ENCODE results near the gene SH3D19. TPM values are rescaled to one million over a fixed set of nuclear protein-coding genes. Genes with fewer than 3 reads are reported as not detected.
A peak's percentile ranks its signal among the peaks of the same experiment; 100 is the strongest.

SH3D19 gene
- total RNA-seq, 2 donors from 2014 or later: 0.74 TPM; not detected in 1

- Mint-ChIP-seq H3K9me3 (no peaks in the 10 kb centered on the region), H3K4me1 (ENCODE audit: low read depth) (peaks cover 5% of the 10 kb centered on the region), H3K36me3 (ENCODE audit: insufficient read depth in 2 of 2) (no peaks in the 10 kb centered on the region), H3K27ac (no peak overlapping the region), H3K27me3 (ENCODE audit: low read depth) (no peaks in the 10 kb centered on the region), H3K4me3 (no peak overlapping the region)
- DNase-seq: peak; percentile 48 to 49
- peak; percentile 66 to 68 for ATAC-seq (replicated peaks in 1 of 2)
Measured at GRCh38 chr4:151117371-151117962, 207.9 kb downstream of the SH3D19 start.

GRCh38 chr4:151114986-151115385 is 210.4 kb downstream of the SH3D19 start:
- Mint-ChIP-seq H3K4me3 (no peak overlapping the region), H3K27me3 (ENCODE audit: low read depth) (no peaks in the 10 kb centered on the region), H3K9me3 (no peaks in the 10 kb centered on the region), H3K36me3 (ENCODE audit: insufficient read depth in 2 of 2) (no peaks in the 10 kb centered on the region), H3K27ac (no peak overlapping the region), H3K4me1 (ENCODE audit: low read depth) (no peaks in the 10 kb centered on the region)
- ATAC-seq (replicated peaks in 1 of 2): no peak
- no peak for DNase-seq

DNA sequence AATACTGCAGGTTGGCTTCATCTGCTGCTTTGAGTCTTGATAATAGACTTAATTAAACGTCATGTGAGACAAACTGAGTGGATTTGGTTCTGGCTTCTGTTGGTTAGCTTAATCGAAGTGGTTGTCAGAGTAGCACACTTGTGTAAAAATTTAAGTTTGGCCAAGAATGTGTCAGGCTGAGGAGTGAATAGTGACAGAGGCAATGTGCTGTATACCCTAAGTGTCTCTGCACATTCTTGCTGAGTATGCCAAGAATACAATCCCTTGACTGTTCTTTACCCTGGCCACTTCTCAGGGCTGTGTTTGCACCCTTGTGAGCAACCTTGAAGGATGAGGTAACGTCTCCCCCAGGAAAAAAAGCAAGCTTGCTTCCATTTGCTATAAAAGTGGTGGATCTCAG is 211.1 kb downstream of the SH3D19 start:
- ATAC-seq (replicated peaks in 1 of 2): no peak
- no peaks in the 10 kb centered on the region for H3K4me1 Mint-ChIP-seq (ENCODE audit: low read depth)

DNA sequence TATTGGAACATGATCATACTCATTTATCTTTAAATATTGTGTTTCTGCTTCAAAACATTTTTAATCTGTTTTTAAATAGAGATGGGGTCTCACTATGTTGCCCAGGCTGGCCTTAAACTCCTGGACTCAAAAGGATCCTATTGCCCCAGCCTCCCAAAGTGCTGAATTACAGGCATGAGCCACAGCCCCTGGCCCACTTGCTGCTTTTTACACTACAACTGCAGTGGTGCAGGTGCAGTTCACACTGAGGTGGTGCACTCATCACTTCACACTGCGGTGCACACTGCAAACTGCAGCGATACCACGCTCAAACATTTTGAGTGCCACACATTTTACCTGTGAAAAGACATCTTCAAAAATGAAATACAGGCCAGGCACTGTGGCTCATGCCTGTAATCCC is 215.2 kb downstream of the SH3D19 start:
- no peaks in the 10 kb centered on the region for H3K9me3 Mint-ChIP-seq
- no peak overlapping the region for H3K27ac Mint-ChIP-seq
- DNase-seq: no peak
- H3K4me1 Mint-ChIP-seq (ENCODE audit: low read depth): no peaks in the 10 kb centered on the region
- peaks cover 4 to 13% of the 10 kb centered on the region in 2 donors for H3K36me3 Mint-ChIP-seq (ENCODE audit: insufficient read depth in 2 of 2)
- ATAC-seq (replicated peaks in 1 of 2): no peak
- no peaks in the 10 kb centered on the region for H3K27me3 Mint-ChIP-seq (ENCODE audit: low read depth)
- H3K4me3 Mint-ChIP-seq: no peak overlapping the region

More for the DNA sequence above, 211.1 kb downstream of the SH3D19 start:
- no peak for DNase-seq
- H3K9me3 Mint-ChIP-seq: no peaks in the 10 kb centered on the region
- H3K36me3 Mint-ChIP-seq (ENCODE audit: insufficient read depth in 2 of 2): no peaks in the 10 kb centered on the region
- H3K27ac Mint-ChIP-seq: peak overlapping the region; percentile 54
- H3K27me3 Mint-ChIP-seq (ENCODE audit: low read depth): no peaks in the 10 kb centered on the region
- H3K4me3 Mint-ChIP-seq: no peak overlapping the region

GRCh38 chr4:151107063-151107462 is 218.3 kb downstream of the SH3D19 start:
- Mint-ChIP-seq H3K4me3 (no peak overlapping the region), H3K9me3 (no peaks in the 10 kb centered on the region), H3K27me3 (ENCODE audit: low read depth) (no peaks in the 10 kb centered on the region), H3K36me3 (ENCODE audit: insufficient read depth in 2 of 2) (peaks cover 13 to 28% of the 10 kb centered on the region in 2 donors), H3K4me1 (ENCODE audit: low read depth) (peaks cover 14% of the 10 kb centered on the region), H3K27ac (no peak overlapping the region)
- ATAC-seq (replicated peaks in 1 of 2) (peak in 1 of 2 donors; percentile 4), DNase-seq (no peak)

DNA sequence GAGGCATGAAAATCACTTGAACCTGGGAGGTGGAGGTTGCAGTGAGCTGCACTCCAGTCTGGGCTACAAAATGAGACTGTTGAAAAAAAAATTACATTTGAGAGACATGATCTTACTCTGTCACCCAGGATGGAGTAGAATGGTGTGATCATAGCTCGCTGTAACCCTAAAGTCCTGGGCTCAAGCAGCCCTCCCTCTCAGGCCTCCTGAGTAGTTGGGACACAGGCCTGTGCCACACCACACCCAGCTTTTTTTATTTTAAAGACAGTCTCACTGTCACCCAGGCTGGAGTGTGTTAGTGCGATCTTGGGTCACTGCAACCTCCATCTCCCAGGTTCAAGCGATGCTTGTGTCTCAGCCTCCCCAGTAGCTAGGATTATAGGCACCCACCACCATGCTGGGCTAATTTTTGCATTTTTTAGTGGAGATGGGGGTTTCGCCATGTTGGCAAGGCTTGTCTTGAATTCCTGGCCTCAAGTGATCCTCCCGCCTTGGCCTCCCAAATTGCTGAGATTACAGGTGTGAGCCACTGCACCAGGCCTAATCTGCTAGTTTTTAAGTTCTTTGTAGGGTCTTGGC is 219.9 kb downstream of the SH3D19 start:
- ATAC-seq (replicated peaks in 1 of 2) (peak; percentile 30 to 34), DNase-seq (no peak)
- peaks cover 26% of the 10 kb centered on the region for H3K4me1 Mint-ChIP-seq (ENCODE audit: low read depth)
- no peaks in the 10 kb centered on the region for H3K27me3 Mint-ChIP-seq (ENCODE audit: low read depth)
- H3K4me3 Mint-ChIP-seq: no peak overlapping the region
- H3K9me3 Mint-ChIP-seq: no peaks in the 10 kb centered on the region
- peaks cover 18 to 41% of the 10 kb centered on the region in 2 donors for H3K36me3 Mint-ChIP-seq (ENCODE audit: insufficient read depth in 2 of 2)
- peak overlapping the region; percentile 81 for H3K27ac Mint-ChIP-seq

GRCh38 chr4:151104621-151105020 is 220.8 kb downstream of the SH3D19 start:
- Mint-ChIP-seq H3K4me3 (no peak overlapping the region), H3K36me3 (ENCODE audit: insufficient read depth in 2 of 2) (peaks cover 23 to 49% of the 10 kb centered on the region in 2 donors), H3K27ac (peak overlapping the region; percentile 47), H3K4me1 (ENCODE audit: low read depth) (peaks cover 27% of the 10 kb centered on the region), H3K9me3 (no peaks in the 10 kb centered on the region), H3K27me3 (ENCODE audit: low read depth) (no peaks in the 10 kb centered on the region)
- no peak for DNase-seq
- ATAC-seq (replicated peaks in 1 of 2): no peak

DNA sequence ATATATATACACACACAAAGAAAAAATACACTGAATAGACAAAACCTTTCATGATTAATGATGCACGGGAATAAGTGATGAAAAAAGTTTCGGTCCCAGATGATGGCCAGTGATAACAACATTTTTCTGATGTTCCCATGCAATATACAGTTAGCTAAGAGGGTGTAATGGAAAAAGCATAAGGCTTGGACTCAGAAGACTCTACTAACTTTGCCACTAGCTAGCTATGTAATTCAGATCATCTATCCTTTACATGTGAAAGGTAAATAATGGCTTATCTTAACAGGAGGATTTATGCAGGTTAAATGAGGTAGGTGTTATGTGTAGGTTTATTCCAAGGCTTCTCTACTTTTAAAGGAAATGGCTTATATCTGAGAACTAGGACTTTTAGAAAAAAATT is 221.6 kb downstream of the SH3D19 start:
- Mint-ChIP-seq H3K4me1 (ENCODE audit: low read depth) (peaks cover 34% of the 10 kb centered on the region), H3K36me3 (ENCODE audit: insufficient read depth in 2 of 2) (peaks cover 25 to 51% of the 10 kb centered on the region in 2 donors), H3K4me3 (peak overlapping the region; percentile 27 to 62), H3K9me3 (no peaks in the 10 kb centered on the region), H3K27ac (peak overlapping the region; percentile 73), H3K27me3 (ENCODE audit: low read depth) (no peaks in the 10 kb centered on the region)
- DNase-seq (no peak), ATAC-seq (replicated peaks in 1 of 2) (no peak)

- Mint-ChIP-seq H3K9me3 (no peaks in the 10 kb centered on the region), H3K36me3 (ENCODE audit: insufficient read depth in 2 of 2) (peaks cover 21 to 38% of the 10 kb centered on the region in 2 donors), H3K4me1 (ENCODE audit: low read depth) (peaks cover 61% of the 10 kb centered on the region), H3K27me3 (ENCODE audit: low read depth) (no peaks in the 10 kb centered on the region), H3K4me3 (peak overlapping the region; percentile 96 to 97), H3K27ac (peak overlapping the region; percentile 99)
- ATAC-seq (replicated peaks in 1 of 2) (no peak), DNase-seq (no peak)
Measured at GRCh38 chr4:151100531-151100930, 224.9 kb downstream of the SH3D19 start.

DNA sequence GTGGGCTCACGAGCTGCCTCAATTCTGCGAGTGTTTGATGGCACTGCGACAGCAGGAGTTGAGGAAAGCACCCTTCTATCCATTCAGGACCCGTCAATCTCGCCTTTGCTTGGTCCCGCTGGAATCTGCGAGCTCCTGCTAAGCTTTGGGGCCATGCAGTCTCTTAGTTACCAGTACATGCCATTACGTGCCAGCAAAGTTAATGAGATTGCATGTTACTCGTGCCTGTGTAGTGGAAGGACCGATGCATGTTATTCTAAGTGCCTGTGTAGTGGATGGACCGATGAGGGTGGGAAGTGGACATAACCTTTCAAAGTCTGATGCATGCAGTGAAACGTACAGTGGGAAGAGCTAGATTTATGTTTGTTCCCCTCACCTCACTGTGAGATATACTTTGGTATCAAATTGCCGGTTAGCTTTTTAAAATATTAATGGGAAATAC is 225.4 kb downstream of the SH3D19 start:
- Mint-ChIP-seq H3K4me1 (ENCODE audit: low read depth) (peaks cover 66% of the 10 kb centered on the region), H3K27ac (peak overlapping the region; percentile 99), H3K36me3 (ENCODE audit: insufficient read depth in 2 of 2) (peaks cover 24 to 38% of the 10 kb centered on the region in 2 donors), H3K4me3 (peak overlapping the region; percentile 96 to 97), H3K27me3 (ENCODE audit: low read depth) (no peaks in the 10 kb centered on the region), H3K9me3 (peaks cover 0 to 3% of the 10 kb centered on the region in 2 donors)
- no peak for ATAC-seq (replicated peaks in 1 of 2)
- DNase-seq: no peak

- peaks cover 0 to 3% of the 10 kb centered on the region in 2 donors for H3K9me3 Mint-ChIP-seq
- H3K36me3 Mint-ChIP-seq (ENCODE audit: insufficient read depth in 2 of 2): peaks cover 22 to 35% of the 10 kb centered on the region in 2 donors
- peak within 1 kb of the TSS; percentile 99 for H3K27ac Mint-ChIP-seq
- DNase-seq (peak; percentile 96 to 99), ATAC-seq (replicated peaks in 1 of 2) (peak; percentile 90 to 91)
- H3K4me1 Mint-ChIP-seq (ENCODE audit: low read depth): peaks cover 71% of the 10 kb centered on the region
- H3K4me3 Mint-ChIP-seq: peak within 1 kb of the TSS; percentile 96 to 97
- no peaks in the 10 kb centered on the region for H3K27me3 Mint-ChIP-seq (ENCODE audit: low read depth)
Measured at GRCh38 chr4:151099229-151099975, 226.0 kb downstream of the SH3D19 start, which contains the start of gene RPS3A. Gene RPS3A (plus strand): TSS chr4:151099628. CDS start chr4:151099653, 25 bp downstream.

DNA sequence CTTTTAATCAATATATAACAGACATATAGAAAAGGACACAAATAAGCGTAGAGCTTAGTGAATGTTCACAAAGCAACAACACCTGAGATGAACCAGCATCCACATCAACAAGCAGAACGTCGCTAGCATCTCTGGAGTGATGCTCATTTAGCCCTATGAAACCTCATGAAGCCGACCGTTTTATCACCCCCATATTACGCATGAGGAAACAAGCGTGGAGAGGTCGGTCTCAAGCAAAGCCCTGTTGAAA is 226.5 kb downstream of the SH3D19 start:
- ATAC-seq (replicated peaks in 1 of 2): peak in 1 of 2 donors; percentile 85
- H3K4me1 Mint-ChIP-seq (ENCODE audit: low read depth): peaks cover 71% of the 10 kb centered on the region
- H3K9me3 Mint-ChIP-seq: peaks cover 0 to 3% of the 10 kb centered on the region in 2 donors
- H3K27ac Mint-ChIP-seq: peak overlapping the region; percentile 99
- H3K27me3 Mint-ChIP-seq (ENCODE audit: low read depth): no peaks in the 10 kb centered on the region
- no peak for DNase-seq
- H3K36me3 Mint-ChIP-seq (ENCODE audit: insufficient read depth in 2 of 2): peaks cover 22 to 33% of the 10 kb centered on the region in 2 donors
- H3K4me3 Mint-ChIP-seq: peak overlapping the region; percentile 96 to 97

DNA sequence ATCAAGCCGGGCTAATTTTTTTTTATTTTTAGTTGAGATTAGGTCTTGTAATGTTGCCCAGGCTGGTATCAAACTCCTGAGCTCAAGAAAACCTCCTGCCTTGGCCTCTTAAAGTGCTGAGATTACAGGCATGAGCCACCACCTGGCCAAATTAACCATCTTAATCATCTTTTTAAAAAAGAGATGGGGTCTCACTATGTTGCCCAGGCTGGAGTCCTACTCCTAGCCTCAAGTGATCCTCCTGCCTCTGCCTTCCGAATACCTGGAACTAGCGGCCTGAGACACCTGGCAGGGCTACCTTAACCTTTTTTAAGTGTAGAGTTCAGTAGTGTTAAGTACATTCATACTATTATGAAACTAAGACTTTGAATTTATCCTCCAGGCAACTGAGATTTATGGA is 227.6 kb downstream of the SH3D19 start:
- ATAC-seq (replicated peaks in 1 of 2): no peak
- Mint-ChIP-seq H3K36me3 (ENCODE audit: insufficient read depth in 2 of 2) (peaks cover 20 to 30% of the 10 kb centered on the region in 2 donors), H3K4me3 (peak overlapping the region; percentile 96 to 97), H3K9me3 (peaks cover 0 to 3% of the 10 kb centered on the region in 2 donors), H3K27me3 (ENCODE audit: low read depth) (no peaks in the 10 kb centered on the region), H3K27ac (peak overlapping the region; percentile 99), H3K4me1 (ENCODE audit: low read depth) (peaks cover 64% of the 10 kb centered on the region)
- DNase-seq: no peak

Data from activated T-cell treated with anti-CD3 and anti-CD28 coated beads, Interleukin-2, amount 50 U/mL, for 72 hours (primary cell).